HepG2 (cell line): ENCODE results near the gene RSRC2. TPM values are rescaled to one million over a fixed set of nuclear protein-coding genes. Genes with fewer than 3 reads are reported as not detected.

Experiments
- ATAC-seq: fragments of 200-7000 bp; cut with Tn5 transposase; 3 replicates; pipeline ENCODE4 v1.9.1; 2020; ENCODE audit warnings: mild to moderate bottlenecking, moderate library complexity
- BruUV-seq: library from RNA; stranded (reverse); fragments of 400-500 nt; replicated peaks from 2 replicates; lab custom pipeline; 2021; lab: Mats Ljungman, UMichigan
- CTCF ChIA-PET: fragments of 300-600 bp; formaldehyde crosslinking; extraction: SDS; loops from one replicate; lab custom pipeline; 2021; ENCODE audit warnings: low total read pairs, inconsistent platforms, low intra/inter-chr PET ratio; lab: Yijun Ruan, JAX
- POLR2A ChIA-PET: fragments of 350-600 bp; sonication (Branson Sonifier 250); formaldehyde crosslinking; loops from one replicate; lab custom pipeline; 2020; ENCODE audit warnings: antibody characterized with exemption, inconsistent platforms; lab: Yijun Ruan, JAX
- DNase-seq: peaks from one replicate; pipeline ENCODE4 v3.0.0-alpha.2; 2015; ENCODE audit warnings: low spot score
- FAIRE-seq: peaks from 3 replicates; lab custom pipeline; 2011; peaks lifted over from hg19 to GRCh38; lab: Jason Lieb, UNC
- H2AFZ ChIP-seq: one replicate; pipeline ENCODE4 v1.6.1; 2011; ENCODE audit warnings: low read length, inconsistent platforms
- H3K27ac ChIP-seq: fragments of 300-600 bp; 3 replicates; pipeline ENCODE4 v1.8.0; 2011; ENCODE audit warnings: mixed run types, mild to moderate bottlenecking, mixed read lengths, low read length, inconsistent platforms; ENCODE audit not compliant: insufficient read depth; ENCODE audit errors: extremely low read length
- H3K27me3 ChIP-seq, 2 experiments: fragments of 200-600 bp in 1 of 2; 2 replicates in 1 of 2; 3 replicates in 1 of 2; pipeline versions ENCODE4 v1.6.0 to v1.8.0; 2011; ENCODE audit warnings: low read length in 2 of 2, mild to moderate bottlenecking in 2 of 2, moderate library complexity in 2 of 2, inconsistent platforms in 1 of 2; ENCODE audit not compliant: insufficient read depth in 2 of 2, control insufficient read depth in 1 of 2
- H3K36me3 ChIP-seq, 2 experiments: fragments of 200-600 bp in 1 of 2; replicated peaks in 1 of 2; 2 replicates in 1 of 2; 3 replicates in 1 of 2; pipeline versions ENCODE4 v1.5.1 to v1.8.0; 2011; ENCODE audit warnings: low read length in 2 of 2, inconsistent platforms in 1 of 2; ENCODE audit not compliant: insufficient read depth in 2 of 2, control insufficient read depth in 1 of 2
- H3K4me1 ChIP-seq: 2 replicates; pipeline ENCODE4 v1.5.1; 2012; ENCODE audit warnings: low read length, inconsistent platforms; ENCODE audit not compliant: insufficient read depth
- H3K4me2 ChIP-seq: 2 replicates; pipeline ENCODE4 v1.6.0; 2011; ENCODE audit warnings: low read depth, low read length, inconsistent platforms
- H3K4me3 ChIP-seq, 3 experiments: fragments of 200-600 bp in 1 of 3; sonication (generic), shearing (Covaris generic) in 1 of 3; replicated peaks in 1 of 3; 2 replicates each; pipeline ENCODE4 v1.5.1; 2011 to 2016; ENCODE audit warnings: low read length in 3 of 3, inconsistent platforms in 2 of 3, low read depth in 2 of 3, mild to moderate bottlenecking in 2 of 3, control low read depth in 1 of 3, mixed read lengths in 1 of 3; ENCODE audit not compliant: insufficient read depth in 1 of 3
- H3K79me2 ChIP-seq: one replicate; pipeline ENCODE4 v1.6.1; 2011; ENCODE audit warnings: low read length, inconsistent platforms; ENCODE audit not compliant: insufficient read depth
- H3K9ac ChIP-seq: 2 replicates; pipeline ENCODE4 v1.6.0; 2011; ENCODE audit warnings: mild to moderate bottlenecking, low read depth, low read length, inconsistent platforms; ENCODE audit not compliant: insufficient read depth
- H3K9me3 ChIP-seq: 2 replicates; pipeline ENCODE4 v1.5.1; 2012; ENCODE audit warnings: mild to moderate bottlenecking, low read length
- H4K20me1 ChIP-seq: 2 replicates; pipeline ENCODE4 v1.6.0; 2011; ENCODE audit warnings: inconsistent platforms, mild to moderate bottlenecking, low read length, moderate library complexity; ENCODE audit not compliant: insufficient read depth
- CEBPB ChIP-seq: IDR thresholded peaks from 2 replicates; pipeline ENCODE4 v1.6.1; 2011; ENCODE audit warnings: low read depth, low read length, improper control_type of control experiment, borderline replicate concordance
- EP300 ChIP-seq, 3 experiments: sonication (generic) in 1 of 3; formaldehyde crosslinking in 1 of 3; IDR thresholded peaks; 2 replicates each; pipeline versions ENCODE4 v1.5.1 to v1.6.1; 2011 to 2020; ENCODE audit warnings: low read depth in 2 of 3, low read length in 2 of 3, borderline replicate concordance in 1 of 3, improper control_type of control experiment in 1 of 3, mild to moderate bottlenecking in 1 of 3, missing genetic modification reagents in 1 of 3, moderate library complexity in 1 of 3
- HNRNPH1 ChIP-seq: fragments of 200-400 bp; formaldehyde crosslinking; optimal IDR thresholded peaks from 2 replicates; pipeline ENCODE3; 2017; ENCODE audit warnings: mild to moderate bottlenecking, low read depth, low read length
- HOXA5 ChIP-seq: sonication (generic); formaldehyde crosslinking; IDR thresholded peaks from 2 replicates; pipeline ENCODE4 v1.4.0; 2020; ENCODE audit warnings: missing genetic modification reagents
- KDM5B ChIP-seq: sonication (generic); formaldehyde crosslinking; IDR thresholded peaks from 2 replicates; pipeline ENCODE4 v1.4.0; 2020; ENCODE audit warnings: missing genetic modification reagents, mild to moderate bottlenecking, borderline replicate concordance
- KLF11 ChIP-seq: IDR thresholded peaks from 2 replicates; pipeline ENCODE4 v1.6.1; 2016; ENCODE audit warnings: missing compliant biosample characterization
- NCOR1 ChIP-seq: fragments of 200-600 bp; sonication (generic); IDR thresholded peaks from 2 replicates; pipeline ENCODE4 v1.7.0; 2017; ENCODE audit warnings: antibody characterized with exemption, low read length, borderline replicate concordance
- SIN3B ChIP-seq: fragments of 150-350 bp; IDR thresholded peaks from 2 replicates; pipeline ENCODE4 v1.6.1; 2014; ENCODE audit warnings: low read length
- SOX13 ChIP-seq, 3 experiments: fragments of 450-650 bp in 1 of 3; sonication (generic) in 1 of 3; formaldehyde crosslinking in 1 of 3; IDR thresholded peaks in 2 of 3; conservative IDR thresholded peaks in 1 of 3; 2 replicates each; pipeline versions ENCODE4 v1.5.0 to v1.6.1; 2016 to 2020; ENCODE audit warnings: antibody characterized with exemption in 1 of 3, mild to moderate bottlenecking in 1 of 3, missing compliant biosample characterization in 1 of 3, missing genetic modification reagents in 1 of 3, moderate library complexity in 1 of 3
- SUZ12 ChIP-seq: fragments of 150-350 bp; IDR thresholded peaks from 2 replicates; pipeline ENCODE4 v1.6.1; 2014; ENCODE audit warnings: low read depth, low read length
- TMF1 ChIP-seq: sonication (generic); formaldehyde crosslinking; IDR thresholded peaks from 2 replicates; pipeline ENCODE4 v1.8.1; 2022; ENCODE audit warnings: low read depth, missing genetic modification reagents
- TRAFD1 ChIP-seq: sonication (generic); formaldehyde crosslinking; IDR thresholded peaks from 2 replicates; pipeline ENCODE4 v1.5.1; 2020; ENCODE audit warnings: missing genetic modification reagents, mild to moderate bottlenecking, borderline replicate concordance
- XBP1 ChIP-seq: sonication (generic); formaldehyde crosslinking; IDR thresholded peaks from 2 replicates; pipeline ENCODE4 v1.5.0; 2020; ENCODE audit warnings: missing genetic modification reagents
- YY1 ChIP-seq: IDR thresholded peaks from 2 replicates; pipeline ENCODE4 v1.6.1; 2011; ENCODE audit warnings: low read length, low read depth, moderate library complexity, mild to moderate bottlenecking; ENCODE audit not compliant: insufficient read depth, insufficient replicate concordance
- ZNF234 ChIP-seq: sonication (generic); formaldehyde crosslinking; conservative IDR thresholded peaks from 2 replicates; pipeline ENCODE4 v1.5.1; 2020; ENCODE audit warnings: mild to moderate bottlenecking, missing genetic modification reagents
- ZNF333 ChIP-seq: sonication (generic); formaldehyde crosslinking; IDR thresholded peaks from 2 replicates; pipeline ENCODE4 v1.4.0; 2020; ENCODE audit warnings: mild to moderate bottlenecking, missing genetic modification reagents, borderline replicate concordance
- ZNF446 ChIP-seq: sonication (generic); formaldehyde crosslinking; IDR thresholded peaks from 2 replicates; pipeline ENCODE4 v1.5.0; 2020; ENCODE audit warnings: mild to moderate bottlenecking, missing genetic modification reagents
- ZNF484 ChIP-seq: sonication (generic); formaldehyde crosslinking; IDR thresholded peaks from 2 replicates; pipeline ENCODE4 v1.5.1; 2020; ENCODE audit warnings: mild to moderate bottlenecking, low read depth, missing genetic modification reagents, borderline replicate concordance
- ZNF597 ChIP-seq: sonication (generic); formaldehyde crosslinking; IDR thresholded peaks from 2 replicates; pipeline ENCODE4 v1.5.0; 2020; ENCODE audit warnings: missing genetic modification reagents
- ZNF616 ChIP-seq: sonication (generic); formaldehyde crosslinking; IDR thresholded peaks from 2 replicates; pipeline ENCODE4 v1.5.0; 2020; ENCODE audit warnings: low read depth, mild to moderate bottlenecking, missing genetic modification reagents
- ZNF674 ChIP-seq: sonication (generic); formaldehyde crosslinking; IDR thresholded peaks from 2 replicates; pipeline ENCODE4 v1.5.0; 2020; ENCODE audit warnings: low read depth, mild to moderate bottlenecking, missing genetic modification reagents
- ZSCAN21 ChIP-seq: sonication (generic); formaldehyde crosslinking; IDR thresholded peaks from 2 replicates; pipeline ENCODE4 v1.8.0; 2022; ENCODE audit warnings: mild to moderate bottlenecking, missing genetic modification reagents, moderate library complexity, borderline replicate concordance
- ZSCAN29 ChIP-seq: sonication (generic); formaldehyde crosslinking; conservative IDR thresholded peaks from 2 replicates; pipeline ENCODE4 v1.4.0; 2020; ENCODE audit warnings: mild to moderate bottlenecking, missing genetic modification reagents
- WGBS: methylation state at CpG from one replicate; pipeline ENCODE4 v1.1.6; 2017; ENCODE audit warnings: low lambda C conversion rate; 5-methylcytosine and 5-hydroxymethylcytosine counted together
- in situ Hi-C: cut with HindIII; loops from 2 replicates; pipeline ENCODE4 v1.10.0; 2017; ENCODE audit warnings: low pct_unique_long_range_greater_than_20kb; ENCODE audit not compliant: extremely low pct_ligation_motif_present
- intact Hi-C: fragments of 100-400 bp; cut with micrococcal nuclease; formaldehyde crosslinking; loops from one replicate; pipeline ENCODE4 v1.10.0; 2022; ENCODE audit not compliant: unreplicated experiment
- polyA plus RNA-seq, 8 experiments: library from polyadenylated mRNA; depleted of rRNA in 3 of 8; stranded (reverse) in 7 of 8; unstranded in 1 of 8; fragments of >200 nt; fragmentation: Illumina TruSeq in 4 of 8; extraction: Trizol in 4 of 8; gene quantifications; 2 replicates each; pipeline versions ENCODE4 v1.2.1 to v1.2.3, GENCODE V29; 2011 to 2016; ENCODE audit warnings: low read depth in 4 of 8, missing spikeins in 1 of 8, mixed read lengths in 1 of 8; ENCODE audit not compliant: insufficient read depth in 1 of 8
- total RNA-seq, 5 experiments: library from RNA; depleted of rRNA; stranded (reverse); fragments of >200 nt; fragmentation: Illumina TruSeq; extraction: Trizol; gene quantifications; 2 replicates each; pipeline ENCODE4 v1.2.3, GENCODE V29; 2016; ENCODE audit warnings: low read depth in 1 of 5

Gene RSRC2
- total and polyA plus RNA-seq, 2 of the 13 experiments (the other 11 are each of a cell fraction or from before 2014, with no cell fraction given), result 31.4 to 77.8 TPM

DNA sequence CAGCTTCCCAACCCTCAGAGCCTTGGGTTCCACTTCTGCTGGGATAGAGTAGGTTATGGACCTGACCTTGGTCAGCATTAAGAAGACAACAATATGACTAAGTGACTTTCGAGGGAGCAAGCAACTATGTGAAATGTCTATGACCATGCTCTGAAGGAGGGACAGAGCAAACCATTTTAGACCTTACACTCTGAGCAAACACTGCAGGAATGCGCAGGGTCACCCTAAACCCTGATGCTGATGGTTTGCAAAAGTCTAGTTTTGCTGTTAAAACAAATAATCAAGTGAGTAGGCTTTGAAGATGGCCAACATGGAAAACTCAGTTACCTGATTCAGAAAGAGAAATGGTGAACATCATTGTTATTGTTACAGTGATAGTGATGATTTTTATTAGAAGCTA lies 34.7 kb downstream of the RSRC2 start:
- in situ Hi-C loops, result no loop called here
- Histone ChIP-seq H3K4me3 (no peak overlapping the region), H3K4me1 (peaks cover 88% of the 10 kb centered on the region), H2AFZ (no peak overlapping the region), H3K36me3 (peaks cover 8 to 30% of the 10 kb centered on the region in 2 experiments), H3K27ac (peak overlapping the region; percentile 69), H3K9me3 (no peaks in the 10 kb centered on the region), H3K9ac (no peak overlapping the region; the same call in 1 of the 2 replicates), H3K79me2 (peaks cover 23% of the 10 kb centered on the region), H4K20me1 (0 out of 2 replicates have a peak, but pooled peaks cover 3% of the 10 kb centered on the region), H3K27me3 (no peaks in the 10 kb centered on the region), H3K4me2 (peak overlapping the region; percentile 28; the same call in 1 of the 2 replicates)
- FAIRE-seq (peak; percentile 88), ATAC-seq (peak; percentile 91), DNase-seq (peak; percentile 89)
- intact Hi-C loops, result no loop called here
- 5% methylated on average over 2 of the region's 2 CpGs for WGBS
- ChIA-PET CTCF (interaction anchor here (1.4 kb wide), 1 partner anchor 9 kb away, joined by 3 read pairs; the partner anchor contains the start of gene ZCCHC8), POLR2A (interaction anchor here (0.8 to 7.0 kb wide), 4 partner anchors 8 to 86 kb away, joined by 3 to 122 read pairs (median 8); partner anchors contain the start of genes KNTC1, RSRC2 and ZCCHC8)
- BruUV-seq, result no TSS peak
- no peak for TF ChIP-seq ZNF234 (CRISPR knock-in tag)
- TF ChIP-seq SUZ12, result no peak
- TF ChIP-seq ZNF484, result no peak
- no peak for TF ChIP-seq SOX13 (IDR thresholded peaks at IDR 0.05)
- TF ChIP-seq SOX13 (CRISPR knock-in tag; conservative IDR thresholded peaks at IDR 0.05 in 1 of 2, IDR thresholded peaks at IDR 0.05 in 1 of 2), result peak in 1 of 2 experiments; percentile 76; a peak in 2 of 4 replicates
- TF ChIP-seq ZNF674 (CRISPR knock-in tag), result no peak
- TF ChIP-seq ZNF597 (CRISPR knock-in tag), result no peak
- TF ChIP-seq EP300 (IDR thresholded peaks at IDR 0.05; ENCODE audit: low read depth in 2 of 2, low read length in 2 of 2), result peak; percentile 26 to 86; a peak in 3 of 4 replicates
- TF ChIP-seq EP300 (CRISPR knock-in tag; IDR thresholded peaks at IDR 0.05; ENCODE audit: borderline replicate concordance), result peak; percentile 53; the same call in 1 of the 2 replicates
- TF ChIP-seq XBP1 (CRISPR knock-in tag), result no peak
- TF ChIP-seq TRAFD1 (CRISPR knock-in tag), result no peak
- TF ChIP-seq TMF1 (CRISPR knock-in tag), result no peak
- TF ChIP-seq ZNF616, result no peak
- TF ChIP-seq HNRNPH1, result no peak
- TF ChIP-seq NCOR1, result no peak
- TF ChIP-seq ZNF446, result no peak
- TF ChIP-seq YY1, result no peak
- no peak for TF ChIP-seq HOXA5 (CRISPR knock-in tag)
- no peak for TF ChIP-seq ZSCAN29 (CRISPR knock-in tag)
- TF ChIP-seq ZNF333 (CRISPR knock-in tag), result no peak
- no peak for TF ChIP-seq KDM5B (CRISPR knock-in tag)
- no peak for TF ChIP-seq CEBPB
- no peak for TF ChIP-seq KLF11 (CRISPR knock-in tag)
- TF ChIP-seq ZSCAN21, result no peak
- TF ChIP-seq SIN3B, result no peak
